K562 (cell line): ENCODE measurements around the gene SLC13A3. TPM values are rescaled to one million over a fixed set of nuclear protein-coding genes. Genes with fewer than 3 reads are reported as not detected.

Source experiments
- ATF1 ChIP-seq, 2 experiments: fragments of 450-650 bp in 1 of 2; IDR thresholded peaks; 2 replicates each; pipeline ENCODE4 v1.6.1; 2016; ENCODE audit warnings: missing compliant biosample characterization in 1 of 2, missing genetic modification characterization in 1 of 2
- BMI1 ChIP-seq: fragments of 150-350 bp; IDR thresholded peaks from 2 replicates; pipeline ENCODE4 v1.6.1; 2014; ENCODE audit warnings: low read length
- CXXC5 ChIP-seq: fragments of 250-450 bp; sonication (Bioruptor Pico); IDR thresholded peaks from 2 replicates; pipeline ENCODE4 v1.8.0; 2022; ENCODE audit warnings: inconsistent platforms, mild to moderate bottlenecking, moderate library complexity
- EGR1 ChIP-seq: fragments of 450-650 bp; conservative IDR thresholded peaks from 2 replicates; pipeline ENCODE4 v1.6.1; 2017; ENCODE audit warnings: mild to moderate bottlenecking
- ELK1 ChIP-seq: sonication (generic); formaldehyde crosslinking; IDR thresholded peaks from 2 replicates; pipeline ENCODE4 v1.8.1; 2022; ENCODE audit warnings: missing genetic modification reagents
- ETS1 ChIP-seq: conservative IDR thresholded peaks from 2 replicates; pipeline ENCODE4 v1.6.1; 2011; ENCODE audit warnings: low read depth, mild to moderate bottlenecking, low read length; ENCODE audit not compliant: control insufficient read depth
- GATAD2B ChIP-seq: fragments of 450-650 bp; IDR thresholded peaks from 2 replicates; pipeline ENCODE4 v1.6.1; 2017; ENCODE audit warnings: mild to moderate bottlenecking, borderline replicate concordance
- KHSRP ChIP-seq: fragments of 450-650 bp; IDR thresholded peaks from 2 replicates; pipeline ENCODE4 v1.6.1; 2017
- MTF1 ChIP-seq: fragments of 250-450 bp; sonication (Bioruptor Pico); IDR thresholded peaks from 2 replicates; pipeline ENCODE4 v1.9.0; 2021; ENCODE audit warnings: moderate library complexity, mild to moderate bottlenecking, inconsistent platforms, borderline replicate concordance
- NCOR1 ChIP-seq: fragments of 450-650 bp; IDR thresholded peaks from 2 replicates; pipeline ENCODE4 v1.6.1; 2016; ENCODE audit warnings: mild to moderate bottlenecking, moderate library complexity
- POLR2AphosphoS5 ChIP-seq: IDR thresholded peaks from 2 replicates; pipeline ENCODE4 v1.6.1; 2011; ENCODE audit warnings: mild to moderate bottlenecking, low read depth, low read length, moderate library complexity; ENCODE audit not compliant: control insufficient read depth, insufficient read depth
- SMARCE1 ChIP-seq: fragments of 450-650 bp; IDR thresholded peaks from 2 replicates; pipeline ENCODE4 v1.7.1; 2016; ENCODE audit warnings: mild to moderate bottlenecking
- STAT5B ChIP-seq: fragments of 250-450 bp; sonication (Bioruptor Pico); IDR thresholded peaks from 2 replicates; pipeline ENCODE4 v1.8.0; 2021; ENCODE audit warnings: mild to moderate bottlenecking, inconsistent platforms
- TBL1XR1 ChIP-seq, 2 experiments: IDR thresholded peaks; 2 replicates each; pipeline ENCODE4 v1.6.1; 2012; ENCODE audit warnings: improper control_type of control experiment in 2 of 2, low read length in 2 of 2, mild to moderate bottlenecking in 1 of 2
- U2AF2 ChIP-seq: fragments of 200-400 bp; formaldehyde crosslinking; optimal IDR thresholded peaks from 2 replicates; pipeline ENCODE3; 2017; ENCODE audit warnings: low read depth, mild to moderate bottlenecking, low read length
- XRCC4 ChIP-seq: IDR thresholded peaks from one replicate; pipeline ENCODE4 v1.6.1; 2011; ENCODE audit not compliant: insufficient read depth, insufficient read length; ENCODE audit errors: extremely low read depth
- YBX1 ChIP-seq: fragments of 450-650 bp; IDR thresholded peaks from 2 replicates; pipeline ENCODE4 v1.7.1; 2016; ENCODE audit warnings: mild to moderate bottlenecking
- ZBTB8A ChIP-seq: fragments of 450-650 bp; IDR thresholded peaks from 2 replicates; pipeline ENCODE4 v1.6.1; 2018; ENCODE audit warnings: mild to moderate bottlenecking, moderate library complexity; ENCODE audit not compliant: partially characterized antibody
- ZFPM2 ChIP-seq: fragments of 250-450 bp; sonication (Bioruptor Pico); IDR thresholded peaks from 2 replicates; pipeline ENCODE4 v1.5.1; 2022; ENCODE audit warnings: mild to moderate bottlenecking
- ZNF445 ChIP-seq: fragments of 250-450 bp; sonication (Bioruptor Pico); IDR thresholded peaks from 2 replicates; pipeline ENCODE4 v1.4.0; 2020; ENCODE audit warnings: low read depth, mild to moderate bottlenecking, moderate library complexity
- ZNF609 ChIP-seq: sonication (generic); formaldehyde crosslinking; IDR thresholded peaks from 2 replicates; pipeline ENCODE4 v1.8.1; 2023; ENCODE audit warnings: missing genetic modification reagents, mild to moderate bottlenecking, borderline replicate concordance
- ZNF764 ChIP-seq: fragments of 250-450 bp; sonication (Bioruptor Pico); IDR thresholded peaks from 2 replicates; pipeline ENCODE4 v1.4.0; 2020; ENCODE audit warnings: low read depth, mild to moderate bottlenecking, moderate library complexity
- ZSCAN32 ChIP-seq: fragments of 450-650 bp; formaldehyde crosslinking; IDR thresholded peaks from 2 replicates; pipeline ENCODE4 v1.4.0; 2020; ENCODE audit warnings: mild to moderate bottlenecking, moderate library complexity
- polyA plus RNA-seq, 8 experiments: library from polyadenylated mRNA; depleted of rRNA in 4 of 8; stranded (reverse) in 5 of 8; unstranded in 3 of 8; fragments of >200 nt; fragmentation: Nextera tagmentation in 2 of 8; fragmentation: Illumina TruSeq in 1 of 8; extraction: Ambion mirVana in 2 of 8; extraction: Trizol in 1 of 8; gene quantifications; 2 replicates each; pipeline versions ENCODE4 v1.2.1 to v1.2.3, GENCODE V29; 2011 to 2014; ENCODE audit warnings: inconsistent platforms in 1 of 8, missing spikeins in 1 of 8
- total RNA-seq, 7 experiments: library from RNA; depleted of rRNA in 6 of 7; stranded (reverse); fragments of >200 nt in 6 of 7; fragmentation: Illumina TruSeq in 2 of 7; extraction: Trizol in 2 of 7; gene quantifications; 2 replicates each; pipeline versions ENCODE4 v1.2.1 to v1.2.3, GENCODE V29; 2011 to 2021; ENCODE audit warnings: low replicate concordance in 1 of 7

SLC13A3 gene
- total and polyA plus RNA-seq, 9 of the 15 experiments (the other 6 are each of a cell fraction or from before 2014, with no cell fraction given) = 5.5 to 16.4 (median 8.5) TPM

GRCh38 chr20:46683011-46683667, 31.9 kb upstream of the SLC13A3 start (continued):
- TF ChIP-seq BMI1 = no peak
- no peak for TF ChIP-seq ZSCAN32 (CRISPR knock-in tag)
- TF ChIP-seq EGR1 = no peak
- no peak for TF ChIP-seq STAT5B (CRISPR knock-in tag)
- no peak for TF ChIP-seq ZFPM2 (CRISPR knock-in tag)
- peak; percentile 43; the same call in 1 of the 2 replicates for TF ChIP-seq NCOR1
- TF ChIP-seq ZNF445 (CRISPR knock-in tag) = no peak
- no peak for TF ChIP-seq ELK1 (CRISPR knock-in tag)
- no peak for TF ChIP-seq ATF1 (CRISPR knock-in tag; IDR thresholded peaks at IDR 0.05)
- TF ChIP-seq ATF1 (tag; IDR thresholded peaks at IDR 0.05) = no peak
- TF ChIP-seq ZNF609 (CRISPR knock-in tag) = no peak
- no peak for TF ChIP-seq KHSRP
- TF ChIP-seq MTF1 (CRISPR knock-in tag) = no peak
- no peak for TF ChIP-seq ZNF764 (CRISPR knock-in tag)
- no peak for TF ChIP-seq ZBTB8A
- no peak for TF ChIP-seq TBL1XR1 (IDR thresholded peaks at IDR 0.05; ENCODE audit: low read length in 2 of 2)
- no peak for TF ChIP-seq CXXC5
- no peak for TF ChIP-seq ETS1
- peak; percentile 47; the same call in 1 of the 2 replicates for TF ChIP-seq POLR2AphosphoS5
- TF ChIP-seq SMARCE1 = peak; percentile 37; the same call in 1 of the 2 replicates
- TF ChIP-seq U2AF2 = no peak
- TF ChIP-seq GATAD2B = no peak
- TF ChIP-seq YBX1 = no peak
- no peak for TF ChIP-seq XRCC4
